NCI-H345 treated with DMSO at 0.1 percent for 48 hours (cell line): ENCODE results near the gene CEACAM20.
"Not testable (repeated sequence)": the region's sequence is repeated elsewhere in the genome, so short reads cannot be mapped to it uniquely, and the experiment has no call there.

Source experiments
- DNase-seq: peaks from one replicate; lab custom pipeline; 2025; ENCODE audit not compliant: unreplicated experiment; lab: John Stamatoyannopoulos, UW

The CEACAM20 gene

DNA sequence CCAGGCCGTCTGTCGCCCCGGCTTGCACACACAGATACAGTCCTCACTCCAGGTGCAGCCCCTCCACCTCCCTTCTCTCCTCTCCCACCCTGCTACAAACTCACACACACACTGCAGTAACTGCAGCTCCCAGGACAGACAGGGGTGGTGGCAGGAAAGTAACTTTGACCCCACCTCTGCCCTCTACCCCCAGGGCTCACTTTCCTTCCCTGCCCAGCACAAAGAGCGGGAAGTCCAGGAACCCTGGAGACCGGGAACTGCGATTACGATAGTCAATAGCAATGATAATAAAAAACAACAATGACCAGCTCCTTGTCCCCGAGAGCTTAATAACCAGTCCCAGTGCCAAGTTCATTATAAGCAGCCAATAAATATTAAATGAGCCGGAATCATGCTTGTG, at the start of gene CEACAM20:
CEACAM20 (minus strand) TSS at position 140 of the 400 bp plus-strand sequence. CDS start 166 bp downstream, outside the sequence.
- DNase-seq = no peak

DNA sequence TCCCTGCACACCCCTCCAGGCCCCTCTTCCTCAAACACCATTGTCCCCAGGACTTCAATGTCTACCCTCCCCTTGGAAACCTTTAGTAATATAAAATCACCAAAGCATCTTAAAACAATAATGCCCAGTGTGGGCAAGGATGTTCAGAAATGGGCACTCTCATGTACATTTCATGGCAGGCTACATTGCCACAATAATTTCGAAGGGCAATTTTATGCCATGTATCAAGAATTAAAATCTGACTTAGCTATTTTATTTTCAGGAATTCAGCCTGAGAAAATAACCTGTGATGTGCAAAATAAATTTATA, 48.0 kb upstream of the CEACAM20 start:
- no peak for DNase-seq

DNA sequence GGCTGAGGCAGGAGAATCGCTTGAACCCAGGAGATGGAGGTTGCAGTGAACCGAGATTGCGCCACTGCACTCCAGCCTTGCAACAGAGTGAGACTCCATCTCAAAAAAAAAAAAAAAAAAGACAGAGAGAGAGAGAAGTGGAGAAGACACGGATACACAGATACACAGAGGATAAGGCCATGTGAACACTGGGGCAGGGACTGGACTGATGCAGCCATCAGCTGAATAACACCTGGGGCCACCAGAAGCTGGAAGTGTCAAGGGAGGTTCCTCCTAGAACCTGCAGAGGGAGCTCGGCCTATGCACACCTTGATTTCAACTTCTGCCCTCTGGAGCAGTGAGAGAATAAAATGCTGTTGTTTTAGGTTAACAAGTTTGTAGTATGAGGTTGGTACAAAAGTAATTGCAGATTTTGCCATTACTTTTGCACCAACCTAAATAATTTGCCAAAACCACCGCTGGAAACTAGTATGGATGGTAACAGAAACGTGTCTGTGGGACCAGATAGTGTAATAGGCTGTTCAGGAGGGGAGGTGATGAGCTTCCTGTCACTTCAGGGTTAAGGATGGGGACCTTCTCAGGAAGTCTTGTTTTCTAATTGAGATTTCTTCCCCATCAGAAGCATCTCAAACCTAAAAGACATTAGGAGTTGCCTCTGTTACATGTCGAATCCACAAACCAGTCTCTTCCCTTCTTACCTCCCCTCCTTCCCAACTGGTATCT, 47.5 kb upstream of the CEACAM20 start:
- no peak for DNase-seq

DNA sequence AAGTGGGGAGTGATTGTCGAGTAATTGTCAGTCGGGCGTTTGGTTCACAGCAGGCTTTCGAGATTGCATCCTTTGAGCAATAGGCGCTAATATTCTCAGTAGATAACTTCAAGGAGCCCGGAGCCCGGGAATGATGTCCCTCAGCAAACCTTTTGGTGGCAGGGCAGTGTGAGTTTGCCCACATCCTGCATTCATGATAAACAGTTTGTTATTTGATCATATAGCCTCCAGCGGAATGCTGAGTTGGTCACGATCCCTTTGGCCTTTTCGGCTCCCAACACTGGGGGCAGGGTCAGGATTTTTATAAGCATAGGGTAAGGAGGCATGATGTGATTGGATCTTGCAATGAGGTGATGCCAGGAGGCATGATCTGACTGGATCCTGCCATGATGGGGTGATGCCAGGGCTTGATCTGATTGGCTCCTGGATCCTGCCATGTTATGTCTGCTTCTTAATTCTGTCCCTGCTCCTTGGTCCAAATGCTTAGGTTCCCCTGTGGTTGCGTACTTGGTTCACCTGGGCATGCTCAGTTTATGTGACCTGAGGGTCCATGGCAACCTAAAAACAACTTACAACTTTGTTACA, 45.7 kb upstream of the CEACAM20 start:
- no peak for DNase-seq

DNA sequence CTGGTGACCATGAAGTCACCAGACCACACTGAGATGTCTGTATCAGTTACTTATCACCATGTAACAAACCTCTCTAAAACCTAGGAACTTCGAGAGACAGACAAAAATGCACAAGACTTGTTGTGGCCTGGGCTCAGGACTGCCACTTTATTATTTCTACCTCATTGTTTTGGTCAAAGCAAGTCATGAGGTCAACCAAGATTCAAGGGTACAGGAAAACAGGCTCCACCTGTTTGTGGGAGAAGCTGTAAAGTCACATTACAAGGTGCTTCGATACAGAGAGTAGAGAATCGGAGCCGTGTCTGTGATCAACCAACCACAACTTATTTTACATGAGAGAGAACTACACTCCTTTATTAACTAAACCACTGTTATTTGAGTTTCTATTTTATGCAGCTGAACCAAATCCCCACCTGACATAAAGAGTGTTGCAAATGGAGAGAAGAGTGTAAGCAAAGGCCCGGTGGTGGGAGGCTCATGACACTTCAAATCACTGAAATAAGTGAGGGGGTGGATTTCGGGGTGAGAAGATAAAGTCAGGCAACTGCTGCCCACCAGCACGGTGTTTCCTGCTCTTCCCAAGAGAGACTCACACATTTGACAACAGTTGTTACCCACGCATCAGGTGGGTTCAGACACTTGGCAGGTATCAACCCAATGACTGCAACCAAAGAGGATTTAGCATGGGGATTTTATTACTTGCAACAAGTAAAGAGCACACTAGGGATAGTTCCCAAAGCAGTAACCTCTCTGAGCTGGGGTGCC, 44.9 kb upstream of the CEACAM20 start:
- DNase-seq = no peak

DNA sequence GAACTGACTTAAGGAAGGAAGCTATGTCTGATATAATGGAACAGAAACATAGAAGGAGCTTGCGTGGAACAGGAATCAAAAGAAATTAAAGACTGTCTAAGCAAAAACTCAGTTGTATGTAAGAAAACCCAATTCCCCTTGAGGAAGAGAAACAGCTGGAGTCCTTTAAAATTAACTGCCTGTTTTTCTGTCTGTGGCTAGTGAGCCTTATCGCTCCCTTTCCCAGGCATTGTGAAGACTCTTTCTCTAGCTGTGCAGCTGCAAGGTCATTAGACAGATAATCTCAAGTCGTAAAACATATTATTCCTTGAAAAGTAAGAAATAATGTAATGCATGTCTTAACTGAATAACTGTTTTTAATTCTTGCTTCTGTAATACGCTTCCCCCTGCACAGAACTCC, 44.2 kb upstream of the CEACAM20 start:
- no peak for DNase-seq

DNA sequence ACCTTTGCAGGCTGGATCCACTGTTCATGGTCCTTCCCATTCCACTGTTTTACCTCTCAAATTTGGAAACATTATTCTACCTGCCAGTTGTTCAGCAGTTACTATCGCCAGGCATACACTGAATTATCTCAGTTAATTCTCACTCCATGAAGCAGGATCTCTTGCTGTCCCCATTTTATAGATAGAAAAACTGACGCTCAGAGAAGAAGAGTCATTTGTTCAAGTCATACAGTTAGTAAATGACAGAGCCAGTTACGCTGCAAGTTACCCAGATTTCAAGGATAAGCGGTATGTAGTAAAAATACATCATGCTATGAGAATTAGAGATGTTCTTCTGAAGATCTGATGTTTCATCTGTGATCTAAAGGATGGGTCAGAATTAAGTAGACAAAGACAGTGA, 43.7 kb upstream of the CEACAM20 start:
- no peak for DNase-seq

DNA sequence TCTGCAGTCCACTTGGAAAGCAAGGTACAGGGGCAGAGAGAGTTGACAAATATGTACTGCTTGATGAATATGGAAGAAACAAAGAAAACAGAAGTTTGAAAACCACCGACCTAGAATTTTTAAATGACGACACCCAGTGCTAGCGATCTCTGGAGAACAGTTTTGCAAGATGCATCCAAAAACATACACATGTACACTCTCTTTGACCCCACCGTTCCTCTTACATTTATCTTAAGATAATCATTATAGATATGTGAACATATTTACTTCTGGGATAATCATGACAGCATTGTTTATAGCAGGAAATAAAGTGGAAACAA, 43.1 kb upstream of the CEACAM20 start:
- no peak for DNase-seq

DNA sequence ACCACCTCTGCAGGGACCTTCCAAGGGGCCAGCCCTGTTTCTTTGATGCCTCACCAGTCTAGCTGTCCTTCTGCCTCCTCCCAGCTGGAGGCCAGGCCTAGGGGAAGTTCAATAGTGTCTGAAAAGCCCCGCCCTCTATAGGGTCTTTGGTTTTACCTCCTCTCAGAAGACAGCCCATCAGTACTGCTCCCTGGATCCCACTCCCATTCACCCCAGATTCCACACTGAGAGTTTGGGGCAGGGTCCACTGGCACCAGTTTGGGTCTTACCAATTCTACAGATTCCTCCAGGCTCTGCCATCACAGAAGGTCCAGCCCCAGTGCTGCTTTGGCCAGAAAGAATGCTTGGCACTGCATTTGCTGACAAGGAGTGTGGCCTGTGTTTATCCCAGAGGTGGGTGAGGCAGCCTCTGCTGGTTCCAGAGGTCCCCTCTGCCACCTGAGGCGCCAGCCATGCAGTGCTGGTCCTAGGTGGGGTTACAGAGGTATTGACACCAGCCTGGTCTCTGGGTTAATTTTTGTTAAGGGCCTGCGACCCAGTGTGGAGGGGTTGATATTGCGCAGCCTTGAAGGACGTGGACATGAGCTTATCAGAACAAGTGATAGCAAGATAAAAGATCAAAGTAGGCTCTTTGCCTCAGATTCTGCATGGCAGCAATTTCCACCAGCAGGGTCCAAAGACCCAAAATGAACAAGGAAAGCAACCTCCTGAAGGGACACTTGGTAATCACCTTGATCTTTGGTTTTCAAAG, 42.5 kb upstream of the CEACAM20 start:
- no peak for DNase-seq

DNA sequence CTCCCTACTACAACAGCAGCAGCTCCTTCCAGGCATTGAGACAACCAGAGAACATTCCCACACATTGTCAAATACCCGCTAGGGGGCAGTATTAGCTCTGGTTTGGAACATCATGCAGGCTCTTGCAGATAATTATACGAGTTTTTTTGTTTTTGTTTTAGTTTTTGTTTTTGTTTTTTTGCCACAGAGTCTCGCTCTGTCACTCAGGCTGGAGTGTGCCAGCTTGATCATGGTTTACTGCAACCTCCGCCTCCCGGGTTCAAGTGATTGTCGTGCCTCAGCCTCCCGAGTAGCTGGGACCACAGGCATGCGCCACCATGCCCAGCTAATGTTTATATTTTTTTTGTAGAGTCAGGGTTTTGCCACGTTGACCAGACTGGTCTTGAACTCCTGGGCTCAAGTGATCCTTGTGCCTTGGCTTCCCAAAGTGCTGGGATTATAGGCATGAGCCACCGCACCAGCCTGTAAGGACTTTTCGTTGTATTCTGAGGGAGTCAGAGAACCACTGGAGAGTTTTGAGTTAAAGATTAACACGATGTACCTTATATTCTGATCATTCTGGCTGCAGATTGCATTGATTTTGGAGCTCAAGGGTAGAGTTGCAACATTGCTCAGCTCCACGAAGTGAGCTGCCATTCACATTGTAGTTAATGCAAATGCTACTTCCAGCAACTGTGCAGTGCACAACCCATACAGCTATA, 41.7 kb upstream of the CEACAM20 start:
- DNase-seq = peak; percentile 6

DNA sequence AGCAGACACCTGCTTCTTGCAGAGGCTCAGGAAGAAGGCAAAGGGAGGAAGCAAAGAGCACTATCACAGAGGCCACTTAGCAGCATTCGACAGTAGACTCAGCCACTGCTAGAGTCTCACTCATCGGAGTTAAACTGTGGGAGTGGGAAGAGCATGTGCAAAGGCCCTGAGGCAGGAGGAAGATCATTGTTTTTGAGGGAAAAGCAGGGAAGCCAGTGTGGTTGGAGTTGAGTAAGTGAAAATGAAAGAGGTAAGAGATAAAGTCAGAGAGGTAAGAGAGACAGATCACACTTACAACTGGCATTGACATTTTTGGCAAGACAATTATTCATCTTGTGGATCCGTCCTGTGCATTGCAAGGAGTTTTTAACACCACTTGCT, 41.1 kb upstream of the CEACAM20 start:
- DNase-seq = no peak

DNA sequence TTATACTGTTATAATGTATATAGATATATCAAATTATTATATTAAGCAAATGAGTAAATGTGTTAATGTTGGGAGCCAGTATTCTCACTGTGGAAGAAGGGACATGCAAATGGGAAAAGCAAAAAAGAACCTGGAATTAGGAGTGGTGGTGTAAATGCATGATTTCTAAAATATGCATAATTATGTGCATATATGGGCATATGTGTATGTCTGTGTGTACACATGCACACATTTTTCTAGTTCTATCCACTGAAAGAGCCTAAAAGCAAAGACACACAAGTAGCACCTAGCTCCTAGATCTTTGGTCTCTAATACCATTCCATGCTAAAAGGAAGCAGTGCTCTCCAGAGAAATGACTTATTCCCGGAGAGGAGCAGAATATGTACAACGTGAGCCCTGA, 38.3 kb upstream of the CEACAM20 start:
- no peak for DNase-seq

DNA sequence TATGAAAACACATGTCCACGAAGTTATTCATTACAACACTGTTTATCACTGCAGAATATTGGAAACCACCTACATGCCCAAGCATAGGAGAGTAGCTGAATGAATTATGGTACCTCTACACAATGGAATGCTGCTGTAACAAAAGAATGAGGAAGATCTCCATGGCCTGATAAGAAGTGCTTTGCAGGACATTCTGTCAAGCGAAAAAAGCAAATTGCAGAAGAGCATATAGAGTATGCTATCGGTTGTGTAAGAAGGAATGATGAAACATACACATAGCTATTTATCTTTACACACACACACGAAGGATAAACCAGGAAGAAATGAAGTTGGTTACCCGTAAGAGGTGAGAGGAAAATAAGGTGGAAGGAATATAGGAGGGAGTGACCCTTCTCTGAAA, 37.5 kb upstream of the CEACAM20 start:
- no peak for DNase-seq

DNA sequence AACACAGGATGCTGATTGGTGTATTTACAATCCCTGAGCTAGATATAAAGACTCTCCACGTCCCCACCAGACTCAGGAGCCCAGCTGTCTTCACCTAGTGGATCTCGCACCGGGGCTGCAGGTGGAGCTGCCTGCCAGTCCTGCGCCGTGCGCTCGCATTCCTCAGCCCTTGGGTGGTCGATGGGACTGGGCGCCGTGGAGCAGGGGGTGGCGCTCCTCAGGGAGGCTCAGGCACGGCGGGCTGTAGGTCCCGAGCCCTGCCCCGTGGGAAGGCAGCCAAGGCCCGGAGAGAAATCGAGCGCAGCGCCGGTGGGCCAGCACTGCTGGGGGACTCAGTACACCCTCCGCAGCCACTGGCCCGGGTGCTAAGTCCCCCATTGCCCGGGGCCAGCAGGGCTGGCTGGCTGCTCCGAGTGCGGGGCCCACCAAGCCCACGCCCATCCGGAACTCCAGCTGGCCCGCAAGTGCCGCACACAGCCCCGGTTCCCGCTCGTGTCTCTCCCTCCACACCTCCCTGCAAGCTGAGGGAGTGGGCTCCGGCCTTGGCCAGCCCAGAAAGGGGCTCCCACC, 33.7 kb upstream of the CEACAM20 start:
- DNase-seq = not testable (repeated sequence)

DNA sequence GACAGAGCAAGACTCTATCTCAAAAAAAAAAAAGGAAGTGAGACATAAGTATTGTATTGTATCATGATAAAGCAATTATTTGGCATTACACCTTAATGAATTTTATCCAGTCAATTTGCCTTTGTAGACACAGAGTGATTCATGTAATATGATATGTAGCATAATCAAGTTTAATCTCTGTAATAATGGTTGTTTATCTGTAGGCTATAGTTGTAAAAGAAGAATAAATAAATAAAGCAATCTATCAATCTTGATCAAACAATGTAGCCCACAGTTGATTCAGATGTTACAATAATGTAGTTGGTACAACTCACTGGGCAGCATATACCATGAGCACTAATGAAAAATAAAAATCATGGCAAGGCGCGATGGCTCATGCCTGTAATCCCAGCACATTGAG, 28.5 kb upstream of the CEACAM20 start:
- no peak for DNase-seq

DNA sequence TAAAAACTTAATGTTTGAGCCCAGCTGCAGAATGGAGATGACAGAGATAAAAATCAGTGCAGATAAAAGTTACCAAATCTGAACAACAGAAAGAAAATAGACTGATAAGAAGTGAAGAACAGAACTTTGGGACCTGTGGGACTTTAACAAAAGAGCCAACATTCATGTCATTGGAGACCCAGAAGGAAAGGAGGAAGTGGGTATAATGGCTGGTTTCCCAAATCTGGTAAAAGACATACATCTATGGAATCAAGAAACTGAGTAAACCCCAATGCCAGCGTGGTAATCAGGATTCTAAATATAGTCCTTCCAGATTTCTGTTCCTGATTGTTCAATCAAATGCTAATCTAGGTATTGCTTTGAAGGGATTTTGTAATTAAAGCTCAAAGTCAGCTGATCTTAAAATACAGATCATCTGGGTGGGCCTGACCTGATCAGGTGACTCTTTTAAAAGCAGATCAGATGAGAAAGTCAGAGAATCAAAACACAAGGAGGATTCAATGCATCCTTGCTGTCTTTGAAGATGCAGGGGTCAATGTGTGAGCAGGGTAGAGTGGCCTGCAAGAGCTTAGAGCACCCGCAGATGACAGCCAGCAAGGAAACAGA, 25.3 kb upstream of the CEACAM20 start:
- DNase-seq = no peak

DNA sequence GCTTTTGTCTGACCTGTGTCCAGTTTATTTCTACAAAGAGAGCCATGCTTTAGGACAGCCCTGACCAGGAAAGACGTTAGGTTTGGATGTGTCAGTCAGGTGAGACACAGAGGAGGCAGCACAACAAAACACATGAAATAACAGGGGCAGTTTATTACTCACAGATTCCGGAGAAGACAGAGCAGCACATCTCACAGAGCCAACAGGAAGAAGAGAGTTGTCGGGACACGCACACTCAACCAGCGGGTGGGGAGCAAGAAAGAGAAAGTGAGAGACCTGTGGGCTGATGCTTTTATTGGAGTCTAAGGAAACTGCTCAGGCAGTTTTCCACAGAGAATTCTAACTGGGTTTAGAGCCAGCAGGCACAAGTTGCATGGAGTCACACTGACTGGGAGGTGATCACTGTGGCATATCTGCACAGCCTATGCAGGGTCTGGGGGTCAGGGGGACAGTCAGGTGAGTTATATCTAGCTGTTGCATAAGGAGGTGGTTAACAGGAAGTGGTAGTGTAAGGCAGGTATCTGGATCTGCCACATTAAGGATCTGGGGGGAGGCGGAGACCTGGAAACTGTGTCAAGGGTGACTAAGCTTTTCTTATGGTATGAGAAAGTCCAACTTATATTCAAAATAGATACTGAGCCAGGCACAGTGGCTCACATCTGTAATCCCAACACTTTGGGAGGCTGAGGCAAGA, 24.1 kb upstream of the CEACAM20 start:
- DNase-seq = no peak

DNA sequence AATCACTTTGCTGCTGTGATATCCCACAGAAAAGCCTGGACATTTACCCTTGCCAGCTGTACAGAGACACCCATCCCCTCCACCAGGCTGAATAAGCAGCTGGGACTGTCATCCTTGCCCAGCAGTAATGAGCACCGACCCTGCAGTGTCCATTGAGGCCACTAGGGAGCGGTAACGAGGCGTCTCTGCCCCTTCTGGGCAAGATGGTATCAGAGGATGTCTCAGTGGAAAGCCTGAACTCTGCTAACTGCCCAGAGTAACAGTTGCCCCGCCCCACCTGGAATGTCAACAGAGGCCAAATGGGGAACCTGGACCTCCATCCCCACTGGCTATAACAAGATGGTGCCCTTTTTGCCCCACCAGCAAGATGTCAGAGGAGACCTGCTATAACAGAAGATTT, 22.8 kb upstream of the CEACAM20 start:
- DNase-seq = no peak

DNA sequence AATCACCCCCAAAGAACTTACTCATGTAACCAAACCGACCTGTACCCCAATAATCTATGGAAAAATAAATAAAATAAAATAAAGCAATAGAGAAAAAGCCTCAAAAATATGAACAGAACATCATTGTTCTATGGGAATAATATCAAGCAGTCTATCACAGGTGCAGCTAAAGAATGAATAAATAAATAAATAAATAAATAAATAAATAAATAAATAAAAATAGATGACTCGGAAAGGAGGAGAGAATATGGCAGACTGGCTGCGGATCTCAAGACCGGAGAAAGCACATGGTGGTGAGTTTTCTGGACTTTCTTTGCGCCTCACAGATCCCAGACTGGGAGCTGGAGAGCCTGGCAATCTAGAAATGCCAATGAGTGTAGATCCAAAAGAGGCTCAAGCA, 22.4 kb upstream of the CEACAM20 start:
- no peak for DNase-seq

DNA sequence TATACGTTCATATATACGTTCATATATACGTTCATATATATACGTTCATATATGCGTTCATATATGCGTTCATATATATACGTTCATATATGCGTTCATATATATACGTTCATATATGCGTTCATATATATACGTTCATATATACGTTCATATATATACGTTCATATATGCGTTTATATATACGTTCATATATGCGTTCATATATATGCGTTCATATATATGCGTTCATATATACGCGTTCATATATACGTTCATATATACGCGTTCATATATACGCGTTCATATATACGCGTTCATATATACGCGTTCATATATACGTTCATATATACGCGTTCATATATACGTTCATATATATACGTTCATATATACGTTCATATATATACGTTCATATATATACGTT, 21.5 kb upstream of the CEACAM20 start:
- DNase-seq = not testable (repeated sequence)
